ENCODE results near the gene ADAMTS17. TPM values are rescaled to one million over a fixed set of nuclear protein-coding genes. Genes with fewer than 3 reads are reported as not detected.

Gene ADAMTS17
- total RNA-seq, 1 experiment from 2014 or later = 1.5 TPM

GRCh38 chr15:100332721-100333120 lies 9.1 kb downstream of the ADAMTS17 start:
- no peak for DNase-seq
- CTCF ChIA-PET = no interaction called here
- Histone ChIP-seq H3K36me3 (ENCODE audit: control insufficient read depth, insufficient read depth, low read length) (no peaks in the 10 kb centered on the region), H3K9me3 (no peaks in the 10 kb centered on the region), H3K27me3 (replicated peaks; ENCODE audit: control insufficient read depth, insufficient read depth, low read length) (no peaks in the 10 kb centered on the region), H3K4me3 (ENCODE audit: low read depth, low read length) (no peak overlapping the region), H3K4me1 (no peaks in the 10 kb centered on the region)
- TF ChIP-seq CTCF (IDR thresholded peaks at IDR 0.05; ENCODE audit: insufficient read depth in 1 of 2, low read depth in 1 of 2, low read length in 1 of 2, severe bottlenecking in 1 of 2, unreplicated experiment in 1 of 2) = no peak
- Mint-ChIP-seq H3K4me3 (ENCODE audit: unreplicated experiment) (no peak overlapping the region), H3K9me3 (ENCODE audit: unreplicated experiment) (no peaks in the 10 kb centered on the region), H3K4me1 (ENCODE audit: low read depth, unreplicated experiment) (no peaks in the 10 kb centered on the region), H3K27ac (ENCODE audit: unreplicated experiment) (no peak overlapping the region), H3K27me3 (ENCODE audit: insufficient read depth, unreplicated experiment) (no peaks in the 10 kb centered on the region), H3K36me3 (ENCODE audit: insufficient read depth, unreplicated experiment) (no peaks in the 10 kb centered on the region)
- POLR2A ChIA-PET = no interaction called here
- intact Hi-C loops (cut with micrococcal nuclease; ENCODE audit: unreplicated experiment) = no loop called here
- BruUV-seq (replicated peaks) = no TSS peak

DNA sequence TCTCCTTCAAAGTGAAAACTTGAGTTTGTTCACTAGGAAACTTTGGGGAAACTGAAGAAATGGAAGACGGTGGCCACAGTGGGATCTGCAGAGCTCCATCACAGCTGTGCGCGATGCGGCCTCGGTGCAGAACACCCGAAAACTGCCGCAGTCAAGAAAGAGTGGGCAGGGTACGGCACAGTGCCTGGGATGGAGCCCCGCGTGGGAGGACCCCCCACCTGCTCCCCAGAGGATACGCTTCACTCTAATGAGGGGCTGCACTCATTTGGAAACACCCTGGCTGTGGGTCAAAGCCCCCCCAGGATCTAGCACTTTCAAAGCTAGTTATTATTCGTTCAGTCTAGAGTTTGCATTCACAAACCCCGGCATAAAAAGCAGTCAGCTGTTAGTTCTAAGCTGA lies 9.5 kb downstream of the ADAMTS17 start:
- CTCF ChIA-PET = no interaction called here
- POLR2A ChIA-PET = no interaction called here
- no TSS peak for BruUV-seq (replicated peaks)
- Mint-ChIP-seq H3K4me3 (ENCODE audit: unreplicated experiment) (no peak overlapping the region), H3K9me3 (ENCODE audit: unreplicated experiment) (no peaks in the 10 kb centered on the region), H3K27ac (ENCODE audit: unreplicated experiment) (no peak overlapping the region), H3K4me1 (ENCODE audit: low read depth, unreplicated experiment) (no peaks in the 10 kb centered on the region), H3K27me3 (ENCODE audit: insufficient read depth, unreplicated experiment) (no peaks in the 10 kb centered on the region), H3K36me3 (ENCODE audit: insufficient read depth, unreplicated experiment) (no peaks in the 10 kb centered on the region)
- H3K4me3 ChIP-seq (ENCODE audit: low read depth, low read length) = no peak overlapping the region
- intact Hi-C loops (cut with micrococcal nuclease; ENCODE audit: unreplicated experiment) = no loop called here
- no peaks in the 10 kb centered on the region for H3K4me1 ChIP-seq
- H3K36me3 ChIP-seq (ENCODE audit: control insufficient read depth, insufficient read depth, low read length) = no peaks in the 10 kb centered on the region
- H3K9me3 ChIP-seq = no peaks in the 10 kb centered on the region
- no peak for TF ChIP-seq CTCF (IDR thresholded peaks at IDR 0.05; ENCODE audit: insufficient read depth in 1 of 2, low read depth in 1 of 2, low read length in 1 of 2, severe bottlenecking in 1 of 2, unreplicated experiment in 1 of 2)
- no peaks in the 10 kb centered on the region for H3K27me3 ChIP-seq (replicated peaks; ENCODE audit: control insufficient read depth, insufficient read depth, low read length)
- no peak for DNase-seq

GRCh38 chr15:100330629-100331215 lies 11.1 kb downstream of the ADAMTS17 start:
- no peaks in the 10 kb centered on the region for H3K36me3 Mint-ChIP-seq (ENCODE audit: insufficient read depth, unreplicated experiment)
- Histone ChIP-seq H3K36me3 (ENCODE audit: control insufficient read depth, insufficient read depth, low read length) (no peaks in the 10 kb centered on the region), H3K27me3 (replicated peaks; ENCODE audit: control insufficient read depth, insufficient read depth, low read length) (no peaks in the 10 kb centered on the region), H3K4me3 (ENCODE audit: low read depth, low read length) (no peak overlapping the region), H3K9me3 (no peaks in the 10 kb centered on the region), H3K4me1 (no peaks in the 10 kb centered on the region)
- TF ChIP-seq CTCF (IDR thresholded peaks at IDR 0.05; ENCODE audit: insufficient read depth in 1 of 2, low read depth in 1 of 2, low read length in 1 of 2, severe bottlenecking in 1 of 2, unreplicated experiment in 1 of 2) = no peak
- no TSS peak for BruUV-seq (replicated peaks)
- H3K9me3 Mint-ChIP-seq (ENCODE audit: unreplicated experiment) = no peaks in the 10 kb centered on the region
- no peak overlapping the region for H3K4me3 Mint-ChIP-seq (ENCODE audit: unreplicated experiment)
- H3K4me1 Mint-ChIP-seq (ENCODE audit: low read depth, unreplicated experiment) = no peaks in the 10 kb centered on the region
- H3K27ac Mint-ChIP-seq (ENCODE audit: unreplicated experiment) = no peak overlapping the region
- ChIA-PET POLR2A (no interaction called here), CTCF (no interaction called here)
- no peak for DNase-seq
- intact Hi-C loops (cut with micrococcal nuclease; ENCODE audit: unreplicated experiment) = no loop called here
- H3K27me3 Mint-ChIP-seq (ENCODE audit: insufficient read depth, unreplicated experiment) = no peaks in the 10 kb centered on the region
